Activated T-helper 1 cell treated with anti-CD3 and anti-CD28 coated beads, Interleukin-12 subunit alpha, Interleukin-12 subunit beta, Interleukin-2, Interleukin-4 antibody, amounts not matched to agents 30 ng/mL and 10 ng/mL and 1 ng/mL, durations not matched to agents 14 hours and 24 hours and 36 hours (primary cell): ENCODE data around the gene METTL24. TPM values are rescaled to one million over a fixed set of nuclear protein-coding genes. Genes with fewer than 3 reads are reported as not detected.
"Not testable (repeated sequence)": the region's sequence is repeated elsewhere in the genome, so short reads cannot be mapped to it uniquely, and the experiment has no call there.

Experiments
- DNase-seq: peaks from one replicate; pipeline ENCODE4 v3.0.0; 2021; ENCODE audit warnings: low spot score
- H3K27ac Mint-ChIP-seq: one replicate; pipeline ENCODE4 v1.8.0; 2021; ENCODE audit warnings: mild to moderate bottlenecking, mixed read lengths
- H3K27me3 Mint-ChIP-seq: one replicate; pipeline ENCODE4 v1.8.0; 2022; ENCODE audit warnings: mild to moderate bottlenecking, moderate library complexity, mixed read lengths; ENCODE audit not compliant: insufficient read depth
- H3K36me3 Mint-ChIP-seq: one replicate; pipeline ENCODE4 v1.8.0; 2021; ENCODE audit warnings: low read depth, mixed read lengths
- H3K4me1 Mint-ChIP-seq: one replicate; pipeline ENCODE4 v1.8.0; 2021; ENCODE audit warnings: low read depth, mixed read lengths
- H3K4me3 Mint-ChIP-seq: one replicate; pipeline ENCODE4 v1.8.0; 2021; ENCODE audit warnings: mild to moderate bottlenecking, moderate library complexity, mixed read lengths
- H3K9me3 Mint-ChIP-seq: one replicate; pipeline ENCODE4 v1.8.0; 2021; ENCODE audit warnings: mixed read lengths
- intact Hi-C: fragments of 100-400 bp; cut with micrococcal nuclease; formaldehyde crosslinking; loops from one replicate; pipeline ENCODE4 v1.15.1; 2024
- total RNA-seq: library from RNA; stranded (reverse); gene quantifications from 2 replicates; pipeline ENCODE4 v1.2.3, GENCODE V29; 2022

Gene METTL24
- total RNA-seq, 1 donor from 2014 or later: not detected

DNA sequence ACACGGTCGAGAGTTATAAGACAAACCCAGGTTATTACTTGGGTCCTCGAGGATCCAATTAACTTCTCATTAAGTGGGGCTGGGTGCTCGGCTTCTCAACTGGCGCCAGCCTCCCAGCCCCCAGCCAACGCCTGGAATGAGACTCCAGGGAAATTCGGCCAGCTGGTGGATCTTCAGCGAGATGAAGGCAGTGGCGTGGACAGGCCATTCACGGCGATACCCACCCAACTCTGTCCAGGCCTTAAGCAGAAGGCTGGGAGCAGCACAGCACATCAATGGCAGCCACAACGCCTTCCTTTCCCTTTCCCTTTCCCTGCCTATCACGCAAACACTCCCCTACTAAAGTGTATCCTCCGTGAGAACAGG is 868 bp downstream of the METTL24 start:
- Mint-ChIP-seq H3K36me3 (no peaks in the 10 kb centered on the region), H3K4me3 (peak overlapping the region; percentile 69)

GRCh38 chr6:110356778-110357177 is 1.4 kb downstream of the METTL24 start:
- peaks cover 43% of the 10 kb centered on the region for H3K27me3 Mint-ChIP-seq
- no peak overlapping the region for H3K4me3 Mint-ChIP-seq
- H3K4me1 Mint-ChIP-seq: no peaks in the 10 kb centered on the region
- H3K27ac Mint-ChIP-seq: no peak overlapping the region
- no peaks in the 10 kb centered on the region for H3K36me3 Mint-ChIP-seq
- intact Hi-C loops: no loop called here
- no peak for DNase-seq
- no peaks in the 10 kb centered on the region for H3K9me3 Mint-ChIP-seq

More for the DNA sequence above, 868 bp downstream of the METTL24 start:
- DNase-seq: no peak
- H3K27me3 Mint-ChIP-seq: peaks cover 43% of the 10 kb centered on the region
- no peaks in the 10 kb centered on the region for H3K4me1 Mint-ChIP-seq
- no peak overlapping the region for H3K27ac Mint-ChIP-seq
- intact Hi-C loops: no loop called here
- H3K9me3 Mint-ChIP-seq: no peaks in the 10 kb centered on the region

GRCh38 chr6:110355727-110356126 is 2.4 kb downstream of the METTL24 start:
- intact Hi-C loops: no loop called here
- no peak for DNase-seq
- H3K4me1 Mint-ChIP-seq: no peaks in the 10 kb centered on the region
- no peak overlapping the region for H3K27ac Mint-ChIP-seq
- no peak overlapping the region for H3K4me3 Mint-ChIP-seq
- H3K36me3 Mint-ChIP-seq: no peaks in the 10 kb centered on the region
- H3K27me3 Mint-ChIP-seq: peaks cover 43% of the 10 kb centered on the region
- no peaks in the 10 kb centered on the region for H3K9me3 Mint-ChIP-seq

- intact Hi-C loops: no loop called here
- Mint-ChIP-seq H3K36me3 (no peaks in the 10 kb centered on the region), H3K4me1 (no peaks in the 10 kb centered on the region)
Measured at GRCh38 chr6:110355022-110355421, 3.1 kb downstream of the METTL24 start.

DNA sequence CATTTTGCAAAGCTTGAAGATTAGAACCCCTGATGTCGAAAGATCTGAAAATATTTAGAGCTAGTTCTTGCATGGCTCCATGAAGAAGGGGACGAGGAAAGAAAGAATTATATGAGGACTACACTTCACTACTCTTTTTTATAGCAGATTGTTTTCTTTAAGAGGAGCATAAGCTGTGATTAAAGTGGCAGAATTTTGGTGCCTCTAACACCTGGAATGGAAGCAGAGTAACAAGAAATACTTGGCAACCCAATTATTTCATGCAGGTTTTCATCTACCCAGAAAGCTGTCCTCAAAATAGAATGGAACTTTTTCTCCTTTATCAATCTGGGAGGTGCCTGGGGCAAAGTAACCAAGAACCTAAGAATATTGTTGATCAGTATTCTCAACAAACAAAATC is 4.0 kb downstream of the METTL24 start:
- peaks cover 30% of the 10 kb centered on the region for H3K27me3 Mint-ChIP-seq
- no peak overlapping the region for H3K4me3 Mint-ChIP-seq
- no peaks in the 10 kb centered on the region for H3K9me3 Mint-ChIP-seq
- H3K27ac Mint-ChIP-seq: no peak overlapping the region
- DNase-seq: no peak
- H3K4me1 Mint-ChIP-seq: no peaks in the 10 kb centered on the region
- H3K36me3 Mint-ChIP-seq: no peaks in the 10 kb centered on the region
- intact Hi-C loops: no loop called here

More at GRCh38 chr6:110355022-110355421, 3.1 kb downstream of the METTL24 start:
- DNase-seq: no peak
- peaks cover 36% of the 10 kb centered on the region for H3K27me3 Mint-ChIP-seq
- no peak overlapping the region for H3K4me3 Mint-ChIP-seq
- H3K9me3 Mint-ChIP-seq: no peaks in the 10 kb centered on the region
- no peak overlapping the region for H3K27ac Mint-ChIP-seq

DNA sequence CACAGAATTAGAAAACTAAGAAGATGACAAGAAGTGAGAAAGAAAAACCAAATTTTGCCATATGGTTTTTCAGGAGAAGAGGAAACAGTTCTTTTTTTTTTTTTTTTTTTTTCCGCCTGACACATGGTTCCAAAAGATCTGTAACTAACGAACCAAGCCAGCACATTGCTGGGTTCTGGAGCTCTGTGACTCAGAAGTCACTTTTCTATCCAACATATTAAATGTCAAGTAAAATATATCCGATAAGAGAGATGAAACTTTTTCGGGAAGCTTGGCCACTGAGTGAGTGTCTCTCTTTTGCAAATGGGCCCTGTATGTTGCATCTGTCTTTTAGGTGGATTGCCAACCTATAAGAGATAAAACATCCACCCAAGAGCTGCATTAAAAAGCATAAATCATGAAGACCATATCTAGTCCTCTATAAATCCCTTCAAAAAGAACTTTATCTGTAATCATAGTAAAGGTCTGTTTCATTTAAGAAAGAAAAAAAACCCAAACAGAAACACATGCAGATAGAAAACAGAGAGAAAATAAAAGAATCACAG is 4.6 kb downstream of the METTL24 start:
- H3K27ac Mint-ChIP-seq: no peak overlapping the region
- H3K4me1 Mint-ChIP-seq: no peaks in the 10 kb centered on the region
- H3K27me3 Mint-ChIP-seq: peaks cover 24% of the 10 kb centered on the region
- intact Hi-C loops: no loop called here
- H3K36me3 Mint-ChIP-seq: no peaks in the 10 kb centered on the region
- no peak overlapping the region for H3K4me3 Mint-ChIP-seq
- no peaks in the 10 kb centered on the region for H3K9me3 Mint-ChIP-seq
- DNase-seq: no peak

DNA sequence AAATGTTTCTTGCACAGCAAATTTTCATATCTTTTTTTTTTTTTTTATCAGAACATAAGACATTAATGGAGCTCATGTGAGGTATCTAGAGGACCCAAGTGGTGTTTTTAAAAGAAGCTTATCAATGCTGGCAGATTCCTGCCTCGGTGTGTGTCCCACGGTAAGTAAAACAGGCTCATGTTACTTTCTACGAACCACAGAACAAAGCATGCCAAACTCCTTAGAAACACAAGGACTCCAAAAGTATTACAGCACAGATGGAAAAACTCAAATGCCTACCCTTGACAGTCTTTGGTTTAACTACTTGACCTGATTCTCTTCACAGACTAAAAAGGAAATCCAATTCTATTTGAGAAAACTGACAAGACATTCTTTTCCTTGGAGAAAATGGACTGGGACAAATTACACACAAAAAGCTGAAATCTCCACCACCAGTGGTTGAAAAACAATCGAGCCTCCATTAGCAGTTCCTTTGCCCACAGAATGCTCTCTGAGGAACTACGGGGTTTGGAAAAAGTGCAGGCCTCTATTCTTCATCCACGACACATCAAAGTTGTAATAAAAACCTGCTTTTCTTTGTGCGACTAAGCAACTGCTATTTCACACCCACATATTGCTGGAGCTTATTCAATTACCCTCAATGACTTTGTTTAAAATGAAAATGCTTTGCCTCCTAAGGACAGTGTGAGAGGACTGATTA is 5.4 kb downstream of the METTL24 start:
- no peak for DNase-seq
- Mint-ChIP-seq H3K9me3 (no peaks in the 10 kb centered on the region), H3K27me3 (peaks cover 22% of the 10 kb centered on the region), H3K36me3 (no peaks in the 10 kb centered on the region), H3K4me1 (no peaks in the 10 kb centered on the region), H3K27ac (no peak overlapping the region), H3K4me3 (no peak overlapping the region)
- intact Hi-C loops: no loop called here

DNA sequence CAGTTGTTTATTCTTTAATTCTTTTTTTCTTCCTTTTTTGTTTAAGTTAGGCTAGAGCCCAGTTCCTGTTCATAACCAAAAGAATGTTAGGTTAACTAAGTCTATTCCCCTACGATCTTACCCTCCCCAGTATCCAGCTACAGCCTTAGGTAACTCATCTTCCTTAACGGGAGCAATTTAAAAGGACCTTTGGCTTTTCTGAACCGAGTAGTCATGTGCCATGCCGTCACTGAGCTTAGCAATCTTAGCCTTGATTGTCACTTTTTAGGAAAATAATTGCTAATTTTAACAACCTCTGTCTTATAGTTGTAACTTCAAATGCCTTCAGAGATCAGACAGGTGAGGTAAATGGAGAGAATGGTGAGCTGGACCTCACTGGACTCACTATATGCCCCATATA is 6.2 kb downstream of the METTL24 start:
- DNase-seq: no peak
- no peak overlapping the region for H3K4me3 Mint-ChIP-seq
- H3K4me1 Mint-ChIP-seq: no peaks in the 10 kb centered on the region
- intact Hi-C loops: no loop called here
- H3K27me3 Mint-ChIP-seq: peaks cover 15% of the 10 kb centered on the region
- no peaks in the 10 kb centered on the region for H3K9me3 Mint-ChIP-seq
- H3K27ac Mint-ChIP-seq: no peak overlapping the region
- H3K36me3 Mint-ChIP-seq: no peaks in the 10 kb centered on the region

DNA sequence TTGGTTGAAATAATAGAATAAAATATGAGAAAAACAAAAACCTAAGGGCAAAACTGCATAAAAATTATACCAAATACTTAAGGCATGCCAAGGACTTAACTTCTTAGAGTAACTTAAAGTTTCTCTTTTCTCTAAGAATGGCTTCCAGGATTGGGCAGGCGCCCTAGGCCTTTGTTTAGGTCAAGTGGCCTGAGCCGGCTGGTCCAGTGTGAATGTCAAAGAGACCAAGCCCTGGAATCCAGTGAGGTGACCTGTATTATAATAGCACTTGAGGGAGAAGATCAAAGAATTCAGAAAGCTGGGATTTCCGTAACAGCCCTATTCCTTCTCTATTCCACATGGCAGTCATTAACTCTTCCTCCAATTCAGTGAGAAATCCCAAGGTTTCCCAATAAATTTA is 6.6 kb downstream of the METTL24 start:
- DNase-seq: no peak
- Mint-ChIP-seq H3K27me3 (peaks cover 11% of the 10 kb centered on the region), H3K27ac (no peak overlapping the region), H3K36me3 (no peaks in the 10 kb centered on the region), H3K9me3 (no peaks in the 10 kb centered on the region), H3K4me1 (no peaks in the 10 kb centered on the region), H3K4me3 (no peak overlapping the region)
- intact Hi-C loops: no loop called here

- H3K27ac Mint-ChIP-seq: not testable (repeated sequence)
Measured at GRCh38 chr6:110350593-110350992, 7.6 kb downstream of the METTL24 start.

GRCh38 chr6:110348961-110349690 is 9.0 kb downstream of the METTL24 start:
- intact Hi-C loops: no loop called here
- H3K9me3 Mint-ChIP-seq: no peaks in the 10 kb centered on the region

More at GRCh38 chr6:110350593-110350992, 7.6 kb downstream of the METTL24 start:
- intact Hi-C loops, H3K27me3 Mint-ChIP-seq, H3K4me3 Mint-ChIP-seq, DNase-seq, H3K9me3 Mint-ChIP-seq, H3K36me3 Mint-ChIP-seq, H3K4me1 Mint-ChIP-seq: not testable (repeated sequence)

DNA sequence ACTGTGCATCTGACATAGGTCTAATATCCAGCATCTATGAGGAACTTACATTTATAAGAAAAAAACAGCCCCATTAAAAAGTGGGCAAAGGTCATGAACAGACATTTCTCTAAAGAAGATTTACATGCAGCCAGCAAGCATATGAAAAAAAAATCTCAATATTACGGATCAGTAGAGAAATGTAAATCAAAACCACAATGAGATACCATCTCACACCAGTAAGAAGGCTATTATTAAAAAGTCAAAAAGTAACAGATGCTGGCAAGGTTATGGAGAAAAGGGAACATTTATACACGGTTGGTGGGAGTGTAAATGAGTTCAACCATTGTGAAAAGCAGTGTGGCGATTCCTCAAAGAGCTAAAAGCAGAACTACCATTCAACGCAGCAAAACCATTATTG is 13.1 kb downstream of the METTL24 start:
- Mint-ChIP-seq H3K4me1 (no peaks in the 10 kb centered on the region), H3K4me3 (no peak overlapping the region), H3K9me3 (no peaks in the 10 kb centered on the region), H3K27me3 (peaks cover 5% of the 10 kb centered on the region), H3K36me3 (no peaks in the 10 kb centered on the region), H3K27ac (no peak overlapping the region)
- no peak for DNase-seq
- intact Hi-C loops: no loop called here

More at GRCh38 chr6:110348961-110349690, 9.0 kb downstream of the METTL24 start:
- no peaks in the 10 kb centered on the region for H3K36me3 Mint-ChIP-seq
- H3K4me3 Mint-ChIP-seq: no peak overlapping the region
- H3K27ac Mint-ChIP-seq: no peak overlapping the region
- no peaks in the 10 kb centered on the region for H3K4me1 Mint-ChIP-seq
- peaks cover 3% of the 10 kb centered on the region for H3K27me3 Mint-ChIP-seq
- no peak for DNase-seq

GRCh38 chr6:110342759-110343158 is 15.4 kb downstream of the METTL24 start:
- Mint-ChIP-seq H3K9me3 (no peaks in the 10 kb centered on the region), H3K4me3 (no peak overlapping the region), H3K27ac (no peak overlapping the region), H3K4me1 (no peaks in the 10 kb centered on the region), H3K27me3 (peaks cover 6% of the 10 kb centered on the region), H3K36me3 (no peaks in the 10 kb centered on the region)
- DNase-seq: no peak
- intact Hi-C loops: no loop called here
